WTC11 (cell line): Measurements from ENCODE around the gene LDLR. TPM values are rescaled to one million over a fixed set of nuclear protein-coding genes. Genes with fewer than 3 reads are reported as not detected.

Experiments used
- ATAC-seq: fragments of 200-7000 bp; cut with Tn5 transposase; 2 replicates; pipeline ENCODE4 v1.10.0; 2021; ENCODE audit warnings: mild to moderate bottlenecking, moderate library complexity
- CTCF ChIA-PET: fragments of 300-600 bp; sonication (Branson Sonifier 250); formaldehyde crosslinking; loops from one replicate; lab custom pipeline; 2021; ENCODE audit warnings: antibody characterized with exemption; lab: Charles Lee
- POLR2A ChIA-PET: fragments of 350-600 bp; sonication (Branson Sonifier 250); formaldehyde crosslinking; loops from one replicate; lab custom pipeline; 2021; ENCODE audit warnings: antibody characterized with exemption; lab: Charles Lee
- DNase-seq: peaks from one replicate; pipeline ENCODE4 v3.0.0; 2021; ENCODE audit warnings: low spot score
- H3K27ac Mint-ChIP-seq: 2 replicates; pipeline ENCODE4 v1.8.0; 2021; ENCODE audit warnings: mixed read lengths
- H3K27me3 Mint-ChIP-seq: 2 replicates; pipeline ENCODE4 v1.8.0; 2021; ENCODE audit warnings: low read depth, mild to moderate bottlenecking, moderate library complexity, mixed read lengths
- H3K36me3 Mint-ChIP-seq: 2 replicates; pipeline ENCODE4 v1.8.0; 2021; ENCODE audit warnings: mixed read lengths
- H3K4me1 Mint-ChIP-seq: 2 replicates; pipeline ENCODE4 v1.8.0; 2022; ENCODE audit warnings: mixed read lengths
- H3K4me3 Mint-ChIP-seq: 2 replicates; pipeline ENCODE4 v1.8.0; 2021; ENCODE audit warnings: mild to moderate bottlenecking, moderate library complexity, mixed read lengths
- H3K9me3 Mint-ChIP-seq: 2 replicates; pipeline ENCODE4 v1.8.0; 2021; ENCODE audit warnings: mixed read lengths
- ELF4 ChIP-seq: sonication (generic); formaldehyde crosslinking; IDR thresholded peaks from 2 replicates; pipeline ENCODE4 v1.8.1; 2022; ENCODE audit warnings: low read depth, mild to moderate bottlenecking, moderate library complexity, missing genetic modification reagents
- ESRRA ChIP-seq: sonication (generic); formaldehyde crosslinking; IDR thresholded peaks from 2 replicates; pipeline ENCODE4 v1.8.1; 2022; ENCODE audit warnings: mild to moderate bottlenecking, missing genetic modification reagents, borderline replicate concordance
- FOXJ3 ChIP-seq: sonication (generic); formaldehyde crosslinking; IDR thresholded peaks from 2 replicates; pipeline ENCODE4 v1.9.0; 2021; ENCODE audit warnings: missing genetic modification reagents, mild to moderate bottlenecking, borderline replicate concordance
- FOXK1 ChIP-seq: sonication (generic); formaldehyde crosslinking; IDR thresholded peaks from 2 replicates; pipeline ENCODE4 v1.8.0; 2022; ENCODE audit warnings: mild to moderate bottlenecking, moderate library complexity, missing genetic modification reagents
- HMGA2 ChIP-seq: fragments of 250-450 bp; sonication (Bioruptor Pico); IDR thresholded peaks from 2 replicates; pipeline ENCODE4 v1.4.0; 2021; ENCODE audit warnings: mild to moderate bottlenecking, moderate library complexity
- NFYB ChIP-seq: sonication (generic); formaldehyde crosslinking; conservative IDR thresholded peaks from 2 replicates; pipeline ENCODE4 v1.8.0; 2022; ENCODE audit warnings: low read depth, missing genetic modification reagents
- SMAD4 ChIP-seq: sonication (generic); formaldehyde crosslinking; IDR thresholded peaks from 2 replicates; pipeline ENCODE4 v1.8.0; 2022; ENCODE audit warnings: mild to moderate bottlenecking, missing genetic modification reagents
- SP1 ChIP-seq: sonication (generic); formaldehyde crosslinking; conservative IDR thresholded peaks from 2 replicates; pipeline ENCODE4 v1.8.1; 2022; ENCODE audit warnings: missing genetic modification reagents
- TP53 ChIP-seq: sonication (generic); formaldehyde crosslinking; IDR thresholded peaks from 2 replicates; pipeline ENCODE4 v1.8.1; 2023; ENCODE audit warnings: mild to moderate bottlenecking, missing genetic modification reagents
- USF2 ChIP-seq: sonication (generic); formaldehyde crosslinking; IDR thresholded peaks from 2 replicates; pipeline ENCODE4 v1.8.1; 2023; ENCODE audit warnings: mild to moderate bottlenecking, missing genetic modification reagents, moderate library complexity
- ZNF121 ChIP-seq: sonication (generic); formaldehyde crosslinking; IDR thresholded peaks from 2 replicates; pipeline ENCODE4 v1.8.0; 2023; ENCODE audit warnings: missing genetic modification reagents
- ZNF138 ChIP-seq: sonication (generic); formaldehyde crosslinking; conservative IDR thresholded peaks from 2 replicates; pipeline ENCODE4 v1.8.1; 2022; ENCODE audit warnings: mild to moderate bottlenecking, moderate library complexity, missing genetic modification reagents
- ZNF396 ChIP-seq: fragments of 250-450 bp; sonication (Bioruptor Pico); IDR thresholded peaks from 2 replicates; pipeline ENCODE4 v1.8.0; 2021; ENCODE audit warnings: mild to moderate bottlenecking, moderate library complexity, borderline replicate concordance
- total RNA-seq: library from RNA; stranded (reverse); gene quantifications from 3 replicates; pipeline ENCODE4 v1.2.3, GENCODE V29; 2021
- TF ChIP-seq, protein P1 (sequence below): fragments of 250-450 bp; sonication (Bioruptor Pico); IDR thresholded peaks from 2 replicates; pipeline ENCODE4 v2.1.2; 2022; ENCODE audit warnings: mild to moderate bottlenecking, moderate library complexity
- TF ChIP-seq, protein P2 (sequence below): fragments of 250-450 bp; sonication (Bioruptor Pico); IDR thresholded peaks from 2 replicates; pipeline ENCODE4 v1.9.0; 2021; ENCODE audit warnings: mild to moderate bottlenecking, borderline replicate concordance
- TF ChIP-seq, protein P3 (sequence below): fragments of 250-450 bp; sonication (Bioruptor Pico); IDR thresholded peaks from 2 replicates; pipeline ENCODE4 v1.8.0; 2021; ENCODE audit warnings: mild to moderate bottlenecking
- TF ChIP-seq, protein P4 (sequence below): sonication (generic); formaldehyde crosslinking; IDR thresholded peaks from 2 replicates; pipeline ENCODE4 v1.8.1; 2023; ENCODE audit warnings: mild to moderate bottlenecking, moderate library complexity, missing genetic modification reagents

LDLR gene
- total RNA-seq, 1 experiment from 2014 or later = 98.9 TPM

DNA sequence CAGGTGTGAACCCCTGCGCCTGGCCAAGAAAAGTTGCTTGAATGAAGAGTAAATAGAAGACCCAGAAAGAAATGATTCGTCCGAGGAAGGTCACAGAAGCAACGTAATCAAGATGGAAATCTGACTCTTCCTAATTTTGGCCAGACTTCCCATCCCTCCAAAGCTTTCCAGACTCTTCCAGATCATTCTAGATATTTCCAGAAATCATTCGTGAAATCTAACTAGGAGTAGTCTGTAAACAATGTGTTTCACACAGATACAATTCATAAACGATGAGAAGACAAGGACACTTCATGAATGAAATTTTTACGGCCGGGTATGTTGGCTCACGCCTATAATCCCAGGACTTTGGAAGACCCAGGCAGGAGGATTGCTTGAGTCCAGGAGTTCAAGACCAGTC is 9.3 kb upstream of the LDLR start (continued):
- TF ChIP-seq SMAD4 (CRISPR knock-in tag) = no peak
- TF ChIP-seq USF2 = no peak
- TF ChIP-seq, protein P1, sequence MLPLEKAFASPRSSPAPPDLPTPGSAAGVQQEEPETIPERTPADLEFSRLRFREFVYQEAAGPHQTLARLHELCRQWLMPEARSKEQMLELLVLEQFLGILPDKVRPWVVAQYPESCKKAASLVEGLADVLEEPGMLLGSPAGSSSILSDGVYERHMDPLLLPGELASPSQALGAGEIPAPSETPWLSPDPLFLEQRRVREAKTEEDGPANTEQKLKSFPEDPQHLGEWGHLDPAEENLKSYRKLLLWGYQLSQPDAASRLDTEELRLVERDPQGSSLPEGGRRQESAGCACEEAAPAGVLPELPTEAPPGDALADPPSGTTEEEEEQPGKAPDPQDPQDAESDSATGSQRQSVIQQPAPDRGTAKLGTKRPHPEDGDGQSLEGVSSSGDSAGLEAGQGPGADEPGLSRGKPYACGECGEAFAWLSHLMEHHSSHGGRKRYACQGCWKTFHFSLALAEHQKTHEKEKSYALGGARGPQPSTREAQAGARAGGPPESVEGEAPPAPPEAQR = no peak
- no peak for TF ChIP-seq ZNF396 (CRISPR knock-in tag)
- TF ChIP-seq FOXJ3 (CRISPR knock-in tag) = no peak
- TF ChIP-seq, protein P2, sequence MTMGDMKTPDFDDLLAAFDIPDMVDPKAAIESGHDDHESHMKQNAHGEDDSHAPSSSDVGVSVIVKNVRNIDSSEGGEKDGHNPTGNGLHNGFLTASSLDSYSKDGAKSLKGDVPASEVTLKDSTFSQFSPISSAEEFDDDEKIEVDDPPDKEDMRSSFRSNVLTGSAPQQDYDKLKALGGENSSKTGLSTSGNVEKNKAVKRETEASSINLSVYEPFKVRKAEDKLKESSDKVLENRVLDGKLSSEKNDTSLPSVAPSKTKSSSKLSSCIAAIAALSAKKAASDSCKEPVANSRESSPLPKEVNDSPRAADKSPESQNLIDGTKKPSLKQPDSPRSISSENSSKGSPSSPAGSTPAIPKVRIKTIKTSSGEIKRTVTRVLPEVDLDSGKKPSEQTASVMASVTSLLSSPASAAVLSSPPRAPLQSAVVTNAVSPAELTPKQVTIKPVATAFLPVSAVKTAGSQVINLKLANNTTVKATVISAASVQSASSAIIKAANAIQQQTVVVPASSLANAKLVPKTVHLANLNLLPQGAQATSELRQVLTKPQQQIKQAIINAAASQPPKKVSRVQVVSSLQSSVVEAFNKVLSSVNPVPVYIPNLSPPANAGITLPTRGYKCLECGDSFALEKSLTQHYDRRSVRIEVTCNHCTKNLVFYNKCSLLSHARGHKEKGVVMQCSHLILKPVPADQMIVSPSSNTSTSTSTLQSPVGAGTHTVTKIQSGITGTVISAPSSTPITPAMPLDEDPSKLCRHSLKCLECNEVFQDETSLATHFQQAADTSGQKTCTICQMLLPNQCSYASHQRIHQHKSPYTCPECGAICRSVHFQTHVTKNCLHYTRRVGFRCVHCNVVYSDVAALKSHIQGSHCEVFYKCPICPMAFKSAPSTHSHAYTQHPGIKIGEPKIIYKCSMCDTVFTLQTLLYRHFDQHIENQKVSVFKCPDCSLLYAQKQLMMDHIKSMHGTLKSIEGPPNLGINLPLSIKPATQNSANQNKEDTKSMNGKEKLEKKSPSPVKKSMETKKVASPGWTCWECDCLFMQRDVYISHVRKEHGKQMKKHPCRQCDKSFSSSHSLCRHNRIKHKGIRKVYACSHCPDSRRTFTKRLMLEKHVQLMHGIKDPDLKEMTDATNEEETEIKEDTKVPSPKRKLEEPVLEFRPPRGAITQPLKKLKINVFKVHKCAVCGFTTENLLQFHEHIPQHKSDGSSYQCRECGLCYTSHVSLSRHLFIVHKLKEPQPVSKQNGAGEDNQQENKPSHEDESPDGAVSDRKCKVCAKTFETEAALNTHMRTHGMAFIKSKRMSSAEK (CRISPR knock-in tag) = no peak
- TF ChIP-seq ZNF138 (CRISPR knock-in tag) = no peak
- TF ChIP-seq, protein P3, sequence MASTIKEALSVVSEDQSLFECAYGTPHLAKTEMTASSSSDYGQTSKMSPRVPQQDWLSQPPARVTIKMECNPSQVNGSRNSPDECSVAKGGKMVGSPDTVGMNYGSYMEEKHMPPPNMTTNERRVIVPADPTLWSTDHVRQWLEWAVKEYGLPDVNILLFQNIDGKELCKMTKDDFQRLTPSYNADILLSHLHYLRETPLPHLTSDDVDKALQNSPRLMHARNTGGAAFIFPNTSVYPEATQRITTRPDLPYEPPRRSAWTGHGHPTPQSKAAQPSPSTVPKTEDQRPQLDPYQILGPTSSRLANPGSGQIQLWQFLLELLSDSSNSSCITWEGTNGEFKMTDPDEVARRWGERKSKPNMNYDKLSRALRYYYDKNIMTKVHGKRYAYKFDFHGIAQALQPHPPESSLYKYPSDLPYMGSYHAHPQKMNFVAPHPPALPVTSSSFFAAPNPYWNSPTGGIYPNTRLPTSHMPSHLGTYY (CRISPR knock-in tag) = no peak
- TF ChIP-seq SP1 = no peak
- TF ChIP-seq ELF4 (CRISPR knock-in tag) = no peak
- TF ChIP-seq FOXK1 (CRISPR knock-in tag) = no peak
- TF ChIP-seq, protein P4, sequence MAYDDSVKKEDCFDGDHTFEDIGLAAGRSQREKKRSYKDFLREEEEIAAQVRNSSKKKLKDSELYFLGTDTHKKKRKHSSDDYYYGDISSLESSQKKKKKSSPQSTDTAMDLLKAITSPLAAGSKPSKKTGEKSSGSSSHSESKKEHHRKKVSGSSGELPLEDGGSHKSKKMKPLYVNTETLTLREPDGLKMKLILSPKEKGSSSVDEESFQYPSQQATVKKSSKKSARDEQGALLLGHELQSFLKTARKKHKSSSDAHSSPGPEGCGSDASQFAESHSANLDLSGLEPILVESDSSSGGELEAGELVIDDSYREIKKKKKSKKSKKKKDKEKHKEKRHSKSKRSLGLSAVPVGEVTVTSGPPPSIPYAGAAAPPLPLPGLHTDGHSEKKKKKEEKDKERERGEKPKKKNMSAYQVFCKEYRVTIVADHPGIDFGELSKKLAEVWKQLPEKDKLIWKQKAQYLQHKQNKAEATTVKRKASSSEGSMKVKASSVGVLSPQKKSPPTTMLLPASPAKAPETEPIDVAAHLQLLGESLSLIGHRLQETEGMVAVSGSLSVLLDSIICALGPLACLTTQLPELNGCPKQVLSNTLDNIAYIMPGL (CRISPR knock-in tag) = no peak
- TF ChIP-seq NFYB = no peak
- TF ChIP-seq TP53 (CRISPR knock-in tag) = no peak
- no peak for TF ChIP-seq ESRRA (CRISPR knock-in tag)
- TF ChIP-seq, all 79 proteins: peak for 0

GRCh38 chr19:11087870-11088505 is 1.3 kb upstream of the LDLR start:
- Mint-ChIP-seq H3K36me3 (peaks cover 14% of the 10 kb centered on the region), H3K4me1 (peaks cover 29% of the 10 kb centered on the region), H3K4me3 (peak overlapping the region; percentile 94), H3K9me3 (no peaks in the 10 kb centered on the region), H3K27me3 (no peaks in the 10 kb centered on the region), H3K27ac (peak overlapping the region; percentile 100)
- DNase-seq (no peak), ATAC-seq (no peak)
- ChIA-PET POLR2A (interaction anchor here (2.0 kb wide), 1 partner anchor 18 kb away, joined by 6 read pairs; no protein-coding TSS in a partner anchor), CTCF (no interaction called here)
- TF ChIP-seq USF2 = no peak
- TF ChIP-seq HMGA2 (CRISPR knock-in tag) = peak; percentile 97
- peak; percentile 93 for TF ChIP-seq ZNF121 (CRISPR knock-in tag)
